NOMO-1 treated with dmso at 0.1 percent for 144 hours (cell line): ENCODE measurements around the gene PRPF40A.

ENCODE experiments used
- DNase-seq: peaks from one replicate; lab custom pipeline; 2025; ENCODE audit not compliant: unreplicated experiment; lab: John Stamatoyannopoulos, UW

The PRPF40A gene

DNA sequence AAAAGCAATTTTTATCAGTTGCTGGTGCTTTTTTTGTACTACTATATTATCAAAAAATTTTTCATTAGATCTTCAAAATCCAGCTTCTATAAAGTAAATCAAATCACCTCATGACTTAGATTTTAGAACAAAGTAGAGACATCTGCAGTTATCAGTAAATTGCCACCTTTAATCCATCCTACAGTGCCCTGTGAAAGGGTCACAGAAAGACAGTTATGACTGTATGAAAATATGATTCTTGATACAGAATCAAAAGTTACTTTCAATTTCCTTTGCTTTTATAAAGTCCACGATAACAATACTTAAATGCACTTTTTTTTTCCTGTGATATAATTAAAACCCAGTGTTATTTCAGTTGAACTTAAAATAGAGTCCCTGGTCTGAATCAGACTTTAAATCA lies 61.4 kb downstream of the PRPF40A start:
- DNase-seq, result no peak

DNA sequence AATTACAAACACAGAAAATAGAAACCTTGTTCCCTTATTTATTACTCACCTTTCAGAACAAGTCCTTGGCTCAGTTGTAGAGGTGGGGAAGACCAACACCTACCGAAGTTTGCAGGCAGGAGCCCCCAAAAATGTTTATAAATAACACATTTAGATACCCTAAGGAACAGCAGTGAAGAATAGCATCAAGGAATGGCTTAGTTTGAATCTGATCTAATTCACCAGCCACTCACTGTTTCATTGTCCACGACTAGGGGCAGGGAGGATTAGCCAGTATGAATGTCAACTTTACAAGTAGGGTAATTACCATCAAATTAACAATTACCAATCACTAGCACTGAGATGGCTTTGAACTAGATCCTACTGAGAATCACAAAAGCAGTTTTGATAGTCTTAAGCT lies 65.4 kb downstream of the PRPF40A start:
- no peak for DNase-seq

DNA sequence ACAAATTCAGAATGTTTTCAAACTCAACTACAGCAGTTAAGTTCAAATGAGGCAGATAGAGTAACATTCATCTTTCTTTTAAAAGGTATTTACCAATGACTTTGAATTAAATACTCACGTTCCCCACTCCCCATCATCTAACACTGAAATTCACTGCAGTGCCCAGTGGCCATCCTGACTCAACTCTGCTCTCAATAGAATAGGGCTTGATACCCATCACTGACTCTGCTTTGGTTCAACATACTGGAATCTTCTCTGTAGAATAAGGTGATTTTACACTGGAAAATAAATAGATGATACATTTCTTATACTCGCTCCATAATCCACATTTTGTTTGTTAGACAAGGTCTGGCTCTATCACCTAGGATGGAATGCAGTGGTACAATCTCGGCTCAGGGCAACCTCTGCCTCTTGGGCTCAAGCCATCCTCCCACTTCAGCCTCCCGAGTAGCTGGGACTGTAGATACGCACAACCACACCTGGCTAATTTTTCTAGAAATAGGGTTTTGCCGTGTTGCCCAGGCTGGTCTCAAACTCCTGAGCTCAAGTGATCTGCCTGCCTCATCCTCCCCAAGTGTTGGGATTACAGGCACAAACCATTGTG lies 66.4 kb downstream of the PRPF40A start:
- no peak for DNase-seq

DNA sequence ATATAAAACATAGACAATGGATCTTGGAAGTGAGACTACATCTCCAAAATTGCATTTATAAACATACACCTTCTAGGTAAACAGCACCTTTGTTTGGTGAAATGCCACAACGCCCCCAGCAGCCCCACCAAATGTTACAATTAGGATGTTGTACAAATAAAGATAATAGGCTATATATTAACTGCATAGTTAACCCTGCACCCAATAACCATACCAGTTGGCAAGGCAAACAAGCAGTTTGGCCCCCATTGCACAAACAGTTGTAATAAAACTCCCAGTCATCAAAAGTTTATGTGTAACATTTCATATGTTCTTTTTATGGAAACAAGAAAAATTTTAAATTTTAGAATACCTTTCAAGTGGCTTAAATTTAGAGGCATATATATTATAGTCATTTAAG lies 67.3 kb downstream of the PRPF40A start:
- no peak for DNase-seq

DNA sequence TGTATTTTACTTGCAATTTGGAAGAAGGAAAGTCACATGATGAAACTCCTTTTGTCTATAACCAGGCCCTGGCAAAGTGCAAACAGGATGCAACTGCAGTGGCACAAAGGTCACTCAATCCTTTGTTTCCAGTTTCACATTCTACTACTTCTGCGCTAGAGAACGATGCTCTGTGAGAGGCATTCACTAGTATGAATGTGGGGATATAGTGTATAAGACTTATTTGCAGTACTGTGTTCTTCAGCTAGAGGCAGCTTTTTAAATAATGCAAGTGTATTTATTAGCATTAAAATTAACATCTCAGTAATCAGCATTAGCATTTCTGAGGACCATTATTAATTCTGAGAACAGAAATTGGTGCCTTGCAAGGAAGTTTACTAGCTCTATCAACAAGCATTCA lies 68.9 kb downstream of the PRPF40A start:
- DNase-seq, result no peak

DNA sequence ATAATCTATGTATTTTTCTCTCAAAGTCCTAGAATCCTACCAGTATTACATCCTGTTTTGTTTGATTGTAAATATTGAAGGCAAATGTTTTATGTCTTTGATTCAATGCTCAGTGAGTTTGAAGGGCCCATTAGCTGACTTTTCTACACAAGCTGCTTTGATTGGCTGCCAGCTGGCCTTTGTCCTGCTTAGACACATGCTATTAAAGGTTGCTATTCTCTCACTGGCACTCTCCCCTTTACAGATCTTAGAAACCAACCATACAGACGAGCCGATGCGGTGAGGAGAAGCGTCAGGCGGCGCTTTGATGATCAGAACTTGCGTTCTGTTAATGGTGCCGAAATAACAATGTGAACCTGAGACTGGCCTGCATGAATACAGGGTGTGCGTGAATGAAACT lies 69.7 kb downstream of the PRPF40A start:
- DNase-seq, result no peak

DNA sequence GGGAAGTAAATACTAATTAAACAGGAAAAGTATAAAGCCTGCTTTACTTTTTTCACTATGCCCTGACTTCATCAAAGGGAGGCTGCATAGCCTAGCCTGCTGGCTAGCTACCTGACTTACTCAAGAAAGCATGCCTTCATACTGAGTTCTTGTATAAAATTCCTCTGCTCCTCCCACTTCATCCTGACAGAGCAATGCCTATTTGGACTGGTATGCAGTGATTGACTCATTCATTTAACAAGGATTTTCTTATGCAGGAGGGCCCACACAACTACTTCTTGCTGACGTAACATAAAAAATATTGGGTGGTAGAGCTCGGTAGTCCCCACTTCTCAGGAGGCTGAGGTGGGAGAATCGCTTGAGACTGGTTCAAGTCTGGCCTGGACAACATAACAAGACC lies 70.5 kb downstream of the PRPF40A start:
- DNase-seq, result no peak

DNA sequence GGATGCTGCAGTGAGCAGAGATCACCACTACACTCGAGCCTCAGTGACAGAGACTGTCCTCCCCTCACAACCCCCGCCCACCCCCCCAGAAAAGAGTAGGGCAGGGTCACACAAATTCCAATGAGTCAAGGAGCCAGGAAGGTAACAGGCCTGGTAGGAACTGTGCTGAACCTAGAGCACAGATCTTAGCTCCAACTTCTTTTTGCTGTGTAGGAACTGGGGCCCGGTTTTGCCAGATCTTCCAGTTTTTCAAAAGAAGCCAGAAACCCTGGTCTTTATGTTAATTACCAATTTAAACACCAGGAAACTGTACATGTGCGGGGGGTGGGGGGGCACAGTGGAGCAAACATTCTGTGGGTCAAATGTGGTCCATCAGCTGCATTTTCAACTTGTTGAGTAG lies 71.0 kb downstream of the PRPF40A start:
- no peak for DNase-seq

DNA sequence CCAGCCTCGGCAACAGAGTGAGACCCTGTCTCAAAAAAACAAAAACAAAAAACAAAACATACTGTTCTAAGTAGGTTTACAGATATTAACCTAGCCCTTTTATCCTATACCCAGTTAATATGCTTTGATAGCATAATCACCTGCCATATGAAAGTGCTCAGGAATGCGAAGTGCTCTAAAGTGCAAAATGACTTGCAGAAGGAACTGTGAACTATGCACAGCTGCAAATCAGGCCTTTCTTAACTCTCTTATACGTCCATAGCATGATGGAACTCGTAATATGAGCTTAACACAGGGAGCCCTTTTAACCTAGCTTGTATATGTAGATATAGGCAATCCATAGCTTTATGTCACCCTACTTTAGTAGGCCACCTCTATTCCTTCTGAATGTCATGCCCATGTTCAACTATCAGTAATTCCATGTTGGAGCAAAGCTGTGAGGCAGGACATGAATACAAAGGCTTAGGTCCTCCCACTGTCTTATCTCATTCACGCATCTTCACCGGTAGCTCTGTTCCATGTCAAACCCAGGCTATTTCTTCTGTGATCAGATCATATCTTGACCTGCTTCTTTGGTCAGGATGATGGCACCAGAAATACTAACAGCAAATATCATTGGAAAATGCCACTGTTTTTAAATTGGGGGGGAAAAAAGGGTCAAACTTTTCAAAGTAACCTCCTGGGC lies 72.9 kb downstream of the PRPF40A start:
- DNase-seq, result no peak

DNA sequence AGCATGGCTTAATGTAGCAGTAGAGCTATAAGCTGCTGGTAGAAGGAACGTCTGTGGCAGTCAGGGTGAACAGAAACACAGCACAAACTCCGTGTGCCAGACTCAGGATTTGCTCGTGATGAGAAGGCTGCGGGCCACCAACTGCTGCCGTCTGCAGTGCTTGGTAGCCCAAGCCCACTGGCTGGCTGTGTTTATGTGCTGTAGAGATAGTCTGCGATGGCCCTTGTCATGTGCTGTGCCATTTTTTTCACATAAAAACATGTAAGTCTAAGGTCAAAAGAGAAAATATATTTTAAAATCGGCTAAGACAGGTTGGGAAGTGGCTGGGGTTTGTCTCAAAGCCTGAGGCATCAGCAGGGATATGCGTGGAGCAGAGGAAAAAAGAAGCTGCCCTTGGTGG lies 78.7 kb downstream of the PRPF40A start:
- DNase-seq, result no peak

DNA sequence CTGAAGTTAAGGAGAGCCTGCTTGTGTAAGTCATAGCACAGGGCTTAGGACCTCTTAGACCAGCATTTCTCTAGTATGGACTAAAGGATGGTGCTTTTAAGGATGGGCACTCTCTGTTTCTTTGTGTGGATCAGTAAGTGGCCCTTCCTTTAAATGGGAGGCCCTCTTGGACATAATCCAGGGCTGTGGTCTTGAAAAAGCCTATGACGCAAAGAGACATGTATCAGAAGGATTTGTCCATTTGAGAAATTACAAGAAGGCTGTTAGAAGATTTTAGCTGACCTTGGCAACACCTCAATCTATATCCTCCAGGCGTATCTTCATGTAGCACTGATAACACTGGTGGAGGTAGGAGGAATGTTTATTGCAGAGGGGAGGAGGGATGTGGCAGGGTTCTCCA lies 79.2 kb downstream of the PRPF40A start:
- DNase-seq, result no peak

DNA sequence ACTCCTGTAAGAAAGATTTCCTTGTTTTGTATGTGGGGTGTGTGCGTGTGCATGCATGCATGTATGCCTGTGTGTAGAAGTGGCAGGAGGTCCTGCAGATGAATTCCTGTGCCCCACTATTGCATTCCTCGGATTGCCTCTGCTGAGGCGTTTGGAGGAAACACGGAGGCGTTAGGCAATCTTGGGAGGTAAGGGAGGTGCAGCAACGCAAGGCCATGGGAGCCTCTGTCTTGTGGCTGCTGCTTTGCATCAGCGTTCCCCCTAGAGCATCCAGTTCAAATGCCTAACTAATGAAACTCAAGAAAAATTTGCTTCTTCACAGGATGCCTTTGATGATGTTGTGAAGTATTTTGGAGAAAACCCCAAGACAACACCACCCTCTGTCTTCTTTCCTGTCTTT lies 80.0 kb downstream of the PRPF40A start:
- no peak for DNase-seq

DNA sequence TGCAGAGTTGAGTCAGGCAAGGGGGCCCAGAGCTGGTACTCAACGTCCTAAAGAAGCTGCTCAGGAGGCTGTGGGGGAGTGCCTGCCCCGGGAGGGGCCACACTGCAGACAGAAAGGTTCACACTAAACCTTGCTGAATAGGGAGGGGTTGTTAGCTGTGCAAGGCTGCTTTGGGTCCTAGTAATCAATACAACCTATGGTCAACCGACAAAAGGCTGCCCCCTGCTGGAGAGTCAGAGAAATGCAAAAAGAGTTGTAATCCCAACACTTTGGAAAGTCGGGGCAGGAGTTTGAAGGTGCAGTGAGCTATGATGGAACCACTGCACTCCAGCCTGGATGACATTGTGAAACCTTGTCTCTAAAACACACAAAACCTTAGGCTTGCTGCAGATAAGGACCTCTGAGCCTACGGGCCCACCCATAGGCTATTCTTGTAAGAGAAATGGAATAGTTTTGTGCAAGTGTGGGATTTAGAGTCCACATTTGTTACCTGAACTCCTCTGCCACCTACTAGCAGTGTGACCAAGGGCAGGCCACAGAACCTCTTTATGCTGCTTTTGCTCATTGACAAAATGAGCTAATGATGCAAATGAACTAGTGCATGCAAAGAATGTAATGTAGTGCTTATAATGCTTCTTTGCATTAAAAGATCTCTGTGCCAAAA lies 81.5 kb downstream of the PRPF40A start:
- no peak for DNase-seq

DNA sequence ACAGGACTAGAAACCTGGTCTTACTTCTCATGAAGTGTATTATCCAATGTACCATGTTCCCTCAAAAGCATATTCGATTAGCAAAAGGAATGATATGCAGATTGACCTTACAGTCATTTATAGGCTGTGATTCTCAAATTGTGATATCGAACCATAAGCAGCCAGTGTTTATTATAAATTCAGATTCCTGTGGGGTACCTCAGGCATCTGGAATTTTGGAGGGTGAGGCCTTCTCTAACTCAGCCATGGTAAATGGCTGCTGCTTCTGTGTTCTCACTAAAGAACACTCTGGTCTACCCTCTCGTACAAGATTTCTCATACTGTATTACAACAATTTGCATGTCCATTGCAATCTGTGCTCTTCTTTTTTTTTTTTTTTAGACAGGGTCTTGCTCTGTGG lies 84.5 kb downstream of the PRPF40A start:
- DNase-seq, result no peak

DNA sequence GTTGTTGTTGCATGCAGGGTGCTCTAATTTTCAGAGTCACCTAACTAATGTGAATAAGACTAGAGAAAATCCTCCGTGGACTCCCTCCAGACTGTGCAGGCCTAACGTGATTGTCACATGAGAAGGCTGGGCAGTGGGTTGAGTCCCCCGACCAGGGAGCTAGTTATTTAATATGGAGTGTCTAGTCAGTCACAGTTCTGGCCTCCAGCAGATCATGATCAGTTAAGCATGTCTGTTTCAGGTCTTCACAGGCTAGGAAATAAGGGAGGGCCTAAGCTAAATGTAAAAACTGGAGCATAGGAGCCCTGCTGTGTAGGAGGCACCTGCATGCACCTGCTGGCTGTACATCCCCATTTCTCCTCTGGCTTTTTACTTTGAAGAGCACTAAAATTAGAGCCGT lies 86.8 kb downstream of the PRPF40A start:
- no peak for DNase-seq

DNA sequence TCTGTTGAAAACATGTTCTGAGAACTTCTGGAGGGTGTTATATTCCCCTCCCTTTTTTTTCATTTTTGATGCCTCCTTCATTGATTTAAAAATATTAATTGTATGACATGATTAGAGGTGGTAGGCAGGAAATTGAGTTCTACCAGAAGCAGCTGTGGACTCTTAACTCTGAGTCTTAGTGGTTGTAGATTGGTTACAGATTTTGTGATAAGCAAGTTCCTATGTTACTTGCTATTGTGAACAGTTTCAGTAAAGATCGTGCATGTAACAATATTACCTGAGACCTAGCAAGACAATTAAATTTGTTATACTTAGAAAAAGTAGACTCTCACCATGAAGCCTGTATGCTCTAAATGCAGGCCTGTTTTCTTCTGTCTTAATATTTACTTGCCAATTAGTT lies 88.1 kb downstream of the PRPF40A start:
- DNase-seq, result no peak

DNA sequence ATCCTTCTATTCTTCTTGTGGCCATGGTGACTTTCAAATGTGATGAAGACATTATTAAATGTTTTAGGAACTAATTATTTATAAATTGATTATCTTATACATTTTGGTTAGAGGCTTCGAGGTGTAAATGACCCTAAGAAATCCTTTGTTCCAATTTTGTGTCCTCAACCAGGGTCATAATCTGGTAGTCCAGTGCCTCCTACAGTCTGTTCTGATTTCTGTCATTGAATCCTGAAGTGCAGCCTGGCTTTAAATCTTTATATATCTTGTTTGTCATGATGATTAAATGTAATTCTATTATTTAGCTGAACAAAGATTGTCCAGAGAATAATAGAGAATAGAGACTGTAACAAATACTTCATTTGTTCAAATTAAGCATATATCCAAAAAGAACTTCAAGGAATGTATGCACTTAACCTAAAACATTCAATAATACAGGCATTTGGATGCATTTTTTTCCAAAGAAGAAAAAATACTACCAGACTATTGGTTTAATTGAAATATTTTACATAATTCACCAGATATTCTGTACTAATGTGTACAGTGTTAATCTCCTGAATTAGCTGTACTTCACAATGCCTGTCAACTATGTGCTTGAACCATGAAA lies 89.8 kb downstream of the PRPF40A start:
- no peak for DNase-seq

DNA sequence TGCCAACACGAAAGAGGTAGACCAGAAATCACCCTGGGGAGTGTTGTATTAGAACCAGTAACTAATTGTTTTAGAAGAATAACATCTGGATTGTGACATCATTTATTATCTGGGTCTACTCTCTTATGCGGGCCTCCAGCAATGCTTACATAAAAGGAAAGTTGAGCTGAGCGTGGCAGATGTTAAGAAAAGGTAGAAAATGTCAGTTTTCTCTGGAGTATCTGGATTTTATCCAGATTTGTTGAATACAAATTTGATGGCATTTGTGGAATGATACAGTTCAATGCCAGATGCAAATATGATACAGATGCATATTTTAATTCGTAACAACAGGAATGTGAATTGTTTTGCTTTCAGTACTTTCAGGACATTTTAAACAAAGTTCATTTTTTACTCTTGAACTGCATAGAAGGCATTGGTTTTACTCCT lies 90.3 kb downstream of the PRPF40A start:
- no peak for DNase-seq

DNA sequence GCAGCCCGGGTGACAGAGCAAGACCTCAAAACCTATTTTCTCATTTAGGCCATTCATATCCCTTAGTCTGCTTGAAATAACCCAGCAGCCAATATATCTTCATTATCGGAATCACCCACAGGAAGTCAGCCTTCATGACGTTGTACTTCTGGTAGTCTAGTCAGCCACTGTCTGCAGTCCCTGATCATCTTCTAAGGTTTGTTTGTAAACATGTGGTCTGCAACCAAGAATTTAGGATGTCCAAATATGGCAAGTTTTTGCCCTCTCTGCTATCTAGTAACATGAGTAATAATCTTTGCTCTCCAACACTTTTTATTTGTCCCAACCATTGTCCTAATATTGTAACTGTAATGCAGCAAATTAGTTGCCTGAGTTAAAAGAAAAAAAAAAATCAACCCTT lies 92.5 kb downstream of the PRPF40A start:
- DNase-seq, result no peak

DNA sequence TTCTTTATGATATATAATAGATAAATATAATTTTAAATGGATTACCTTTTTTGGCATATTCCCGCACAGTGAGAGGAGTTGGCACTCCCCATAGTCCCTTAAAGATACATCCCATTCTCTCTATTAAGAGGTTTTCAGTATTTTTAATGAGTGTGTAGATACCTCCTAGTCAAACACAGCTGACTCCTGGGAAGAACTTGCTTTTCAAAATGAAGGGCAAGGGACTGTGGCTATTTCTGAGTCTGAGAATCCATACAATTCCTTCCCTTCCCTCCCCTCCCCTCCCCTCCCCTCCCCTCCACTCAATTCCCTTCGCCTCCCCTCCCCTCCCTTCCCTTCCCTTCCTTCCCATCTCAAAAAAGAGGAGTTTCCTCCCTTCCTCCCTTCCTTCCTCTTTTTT lies 93.5 kb downstream of the PRPF40A start:
- no peak for DNase-seq

DNA sequence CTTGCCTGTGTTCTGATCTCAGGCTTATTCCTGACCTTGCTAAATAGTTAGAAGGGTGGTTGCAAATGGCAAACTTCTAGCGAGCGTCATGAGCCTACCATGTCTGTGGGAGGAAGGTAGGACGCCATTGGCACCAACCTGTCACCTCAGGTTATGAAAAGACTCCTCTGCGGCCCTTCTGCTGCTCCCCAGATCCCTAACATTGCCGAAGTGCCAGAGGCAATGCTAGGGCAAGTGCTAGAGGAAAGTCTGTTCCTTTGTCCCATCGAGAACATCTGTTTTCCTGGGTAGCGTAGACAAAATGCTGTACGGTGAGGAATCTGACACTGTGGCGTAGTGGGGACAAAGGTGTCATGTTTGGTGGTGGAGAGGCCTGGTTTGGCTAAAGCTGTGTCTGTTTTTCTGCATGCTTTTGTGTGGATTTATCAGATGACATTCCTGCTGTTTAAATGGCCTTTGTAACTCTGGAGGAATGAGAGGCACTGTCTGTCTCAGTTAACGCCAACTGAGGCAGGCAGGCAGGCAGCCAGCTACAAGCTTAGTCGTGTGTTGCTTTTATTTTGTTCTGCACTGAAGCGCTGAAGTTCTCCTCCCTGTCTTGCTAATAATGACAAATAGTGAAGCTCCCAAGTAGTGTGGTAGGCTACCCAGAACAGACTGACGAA lies 94.1 kb downstream of the PRPF40A start:
- DNase-seq, result no peak

DNA sequence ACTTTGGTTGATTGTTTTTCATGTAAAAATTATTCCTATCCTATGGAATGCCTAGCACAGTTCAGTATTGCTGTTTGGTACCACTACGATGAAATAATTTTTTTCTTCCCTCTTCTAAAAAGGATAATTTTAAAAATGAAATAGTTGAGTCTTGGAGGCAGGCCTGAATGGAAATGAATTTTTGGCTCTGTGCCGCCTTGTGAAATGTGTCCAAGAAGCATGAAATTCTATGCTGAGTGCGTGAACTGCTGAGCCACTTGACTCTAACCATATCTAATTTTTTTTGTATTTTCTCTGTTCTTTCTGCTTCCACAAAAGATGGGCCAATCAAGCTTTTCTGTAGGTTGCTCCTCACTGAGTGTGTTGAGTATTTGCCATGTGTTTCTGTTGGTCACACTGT lies 95.0 kb downstream of the PRPF40A start:
- DNase-seq, result no peak
